H1 (cell line): ENCODE data around the gene SLC35D2. TPM values are rescaled to one million over a fixed set of nuclear protein-coding genes. Genes with fewer than 3 reads are reported as not detected.

Source experiments
- CTCF ChIA-PET: fragments of 300-600 bp; sonication (Branson Sonifier 250); formaldehyde crosslinking; loops from one replicate; lab custom pipeline; 2021; ENCODE audit not compliant: partially characterized antibody; lab: Charles Lee
- POLR2A ChIA-PET: fragments of 300-600 bp; sonication (Branson Sonifier 250); formaldehyde crosslinking; loops from one replicate; lab custom pipeline; 2021; ENCODE audit warnings: inconsistent platforms; ENCODE audit not compliant: partially characterized antibody; lab: Charles Lee
- DNase-seq, 2 experiments: peaks; one replicate each; pipeline versions ENCODE4 v3.0.0 to v3.0.0-alpha.2; 2010 to 2022; ENCODE audit warnings: low spot score in 2 of 2, low read depth in 1 of 2, mixed read lengths in 1 of 2
- FAIRE-seq: peaks from 2 replicates; lab custom pipeline; 2011; peaks lifted over from hg19 to GRCh38; lab: Jason Lieb, UNC
- H2AFZ ChIP-seq: 2 replicates; pipeline ENCODE4 v1.8.1; 2012; ENCODE audit warnings: low read length, inconsistent platforms
- H2AK5ac ChIP-seq: 2 replicates; pipeline ENCODE4 v1.6.1; 2013; ENCODE audit warnings: low read depth, low read length
- H2BK120ac ChIP-seq: replicated peaks from 2 replicates; pipeline ENCODE3; 2013; ENCODE audit warnings: low read depth, low read length, inconsistent platforms
- H2BK12ac ChIP-seq: 2 replicates; pipeline ENCODE4 v1.6.1; 2013; ENCODE audit warnings: low read depth, low read length
- H2BK15ac ChIP-seq: 2 replicates; pipeline ENCODE4 v1.6.1; 2013; ENCODE audit warnings: low read length
- H2BK20ac ChIP-seq: 2 replicates; pipeline ENCODE4 v1.6.1; 2013; ENCODE audit warnings: low read length
- H2BK5ac ChIP-seq: 2 replicates; pipeline ENCODE4 v1.6.1; 2013; ENCODE audit warnings: low read depth, low read length
- H3K14ac ChIP-seq: 2 replicates; pipeline ENCODE4 v1.6.1; 2013; ENCODE audit warnings: inconsistent platforms; ENCODE audit not compliant: insufficient read length
- H3K18ac ChIP-seq: 2 replicates; pipeline ENCODE4 v1.6.1; 2013; ENCODE audit warnings: low read length; ENCODE audit errors: extremely low read depth
- H3K23ac ChIP-seq: 2 replicates; pipeline ENCODE4 v1.6.1; 2013; ENCODE audit warnings: inconsistent platforms; ENCODE audit not compliant: insufficient read length
- H3K23me2 ChIP-seq: 2 replicates; pipeline ENCODE4 v1.6.1; 2013; ENCODE audit warnings: low read depth, low read length
- H3K27ac ChIP-seq: 2 replicates; pipeline ENCODE4 v1.6.1; 2011; ENCODE audit warnings: low read depth, low read length, inconsistent platforms
- H3K27me3 ChIP-seq, 4 experiments: replicated peaks in 1 of 4; 1 replicate in 1 of 4; 2 replicates in 3 of 4; pipeline versions ENCODE4 v1.6.1 to v1.8.1; 2011 to 2013; ENCODE audit warnings: low read length in 3 of 4, mild to moderate bottlenecking in 3 of 4, inconsistent platforms in 2 of 4, mixed read lengths in 2 of 4, moderate library complexity in 1 of 4; ENCODE audit not compliant: control insufficient read depth in 3 of 4, insufficient read depth in 3 of 4; ENCODE audit errors: extremely low read depth in 1 of 4
- H3K36me3 ChIP-seq, 4 experiments: 2 replicates each; pipeline versions ENCODE4 v1.6.1 to v1.8.1; 2011 to 2013; ENCODE audit warnings: mild to moderate bottlenecking in 4 of 4, low read length in 3 of 4, moderate library complexity in 2 of 4, control low read depth in 1 of 4, inconsistent platforms in 1 of 4; ENCODE audit not compliant: insufficient read depth in 4 of 4, control insufficient read depth in 2 of 4
- H3K4ac ChIP-seq: replicated peaks from 2 replicates; pipeline ENCODE3; 2013; ENCODE audit warnings: low read length, low read depth, mixed read lengths, inconsistent platforms; ENCODE audit not compliant: insufficient read length
- H3K4me1 ChIP-seq, 4 experiments: replicated peaks in 1 of 4; 1 replicate in 1 of 4; 2 replicates in 3 of 4; pipeline versions ENCODE4 v1.6.1 to v1.8.1; 2011 to 2013; ENCODE audit warnings: low read length in 3 of 4, inconsistent platforms in 2 of 4, mixed read lengths in 1 of 4; ENCODE audit not compliant: insufficient read depth in 4 of 4, control insufficient read depth in 3 of 4
- H3K4me2 ChIP-seq, 2 experiments: 2 replicates each; pipeline versions ENCODE4 v1.6.1 to v1.8.1; 2011 to 2013; ENCODE audit warnings: low read depth in 2 of 2, low read length in 2 of 2, control low read depth in 1 of 2, inconsistent platforms in 1 of 2, mild to moderate bottlenecking in 1 of 2; ENCODE audit not compliant: insufficient read depth in 1 of 2
- H3K4me3 ChIP-seq, 4 experiments: fragments of 200-600, 300-600 bp in 1 of 4; sonication (generic), shearing (Covaris generic), sonication (Bioruptor Twin) in 1 of 4; 2 replicates each; pipeline versions ENCODE4 v1.5.1 to v1.8.1; 2011 to 2016; ENCODE audit warnings: low read length in 4 of 4, low read depth in 3 of 4, control low read depth in 2 of 4, inconsistent platforms in 2 of 4, mild to moderate bottlenecking in 2 of 4, mixed read lengths in 1 of 4, moderate library complexity in 1 of 4; ENCODE audit not compliant: insufficient read depth in 2 of 4; ENCODE audit errors: extremely low read depth in 1 of 4
- H3K56ac ChIP-seq: replicated peaks from 2 replicates; pipeline ENCODE3; 2013; ENCODE audit warnings: low read depth, mild to moderate bottlenecking, mixed read lengths, low read length, inconsistent platforms; ENCODE audit not compliant: insufficient read length
- H3K79me1 ChIP-seq: 2 replicates; pipeline ENCODE4 v1.6.1; 2013; ENCODE audit warnings: low read depth, low read length, control low read depth
- H3K79me2 ChIP-seq, 2 experiments: 2 replicates each; pipeline versions ENCODE4 v1.6.1 to v1.8.1; 2012 to 2013; ENCODE audit warnings: low read length in 2 of 2, mild to moderate bottlenecking in 2 of 2, inconsistent platforms in 1 of 2; ENCODE audit not compliant: insufficient read depth in 2 of 2, control insufficient read depth in 1 of 2
- H3K9ac ChIP-seq, 4 experiments: replicated peaks in 1 of 4; 1 replicate in 1 of 4; 2 replicates in 3 of 4; pipeline versions ENCODE4 v1.6.1 to v1.8.1; 2011 to 2013; ENCODE audit warnings: low read depth in 3 of 4, low read length in 3 of 4, control low read depth in 2 of 4, mild to moderate bottlenecking in 2 of 4, moderate library complexity in 2 of 4, inconsistent platforms in 1 of 4; ENCODE audit errors: extremely low read depth in 1 of 4
- H3K9me3 ChIP-seq, 2 experiments: 2 replicates each; pipeline versions ENCODE4 v1.6.1 to v1.8.1; 2012 to 2013; ENCODE audit warnings: mild to moderate bottlenecking in 2 of 2, moderate library complexity in 2 of 2, control low read depth in 1 of 2, inconsistent platforms in 1 of 2, low read depth in 1 of 2, low read length in 1 of 2, mixed read lengths in 1 of 2; ENCODE audit not compliant: insufficient read depth in 2 of 2
- H4K20me1 ChIP-seq, 2 experiments: replicated peaks in 1 of 2; 2 replicates each; pipeline versions ENCODE3 to v1.8.1; 2011 to 2013; ENCODE audit warnings: inconsistent platforms in 2 of 2, low read length in 2 of 2, mild to moderate bottlenecking in 1 of 2; ENCODE audit not compliant: insufficient read depth in 2 of 2, control insufficient read depth in 1 of 2
- H4K5ac ChIP-seq: 2 replicates; pipeline ENCODE4 v1.6.1; 2013; ENCODE audit warnings: low read length, low read depth, mixed read lengths, inconsistent platforms; ENCODE audit not compliant: insufficient read length
- H4K8ac ChIP-seq: 2 replicates; pipeline ENCODE4 v1.8.0; 2013; ENCODE audit warnings: mild to moderate bottlenecking, moderate library complexity, low read length, inconsistent platforms; ENCODE audit not compliant: insufficient read depth; ENCODE audit errors: extremely low read depth
- H4K91ac ChIP-seq: replicated peaks from 2 replicates; pipeline ENCODE3; 2013; ENCODE audit warnings: low read length, mixed read lengths, inconsistent platforms; ENCODE audit not compliant: insufficient read length
- BACH1 ChIP-seq: IDR thresholded peaks from 2 replicates; pipeline ENCODE4 v1.6.1; 2012; ENCODE audit warnings: low read length, improper control_type of control experiment
- CREB1 ChIP-seq: IDR thresholded peaks from 2 replicates; pipeline ENCODE4 v1.6.1; 2012; ENCODE audit warnings: inconsistent platforms
- CTBP2 ChIP-seq: IDR thresholded peaks from 2 replicates; pipeline ENCODE4 v1.7.0; 2011; ENCODE audit warnings: borderline replicate concordance, mild to moderate bottlenecking, moderate library complexity, mixed read lengths, low read length; ENCODE audit not compliant: insufficient read depth, insufficient read length
- E2F6 ChIP-seq: IDR thresholded peaks from 2 replicates; pipeline ENCODE4 v1.6.1; 2012; ENCODE audit warnings: inconsistent platforms
- HDAC2 ChIP-seq, 2 experiments: fragments of 300-600 bp in 1 of 2; sonication (generic) in 1 of 2; IDR thresholded peaks; 2 replicates each; pipeline ENCODE4 v1.6.1; 2011 to 2012; ENCODE audit warnings: low read depth in 2 of 2, low read length in 2 of 2, mild to moderate bottlenecking in 2 of 2, moderate library complexity in 2 of 2, borderline replicate concordance in 1 of 2, inconsistent platforms in 1 of 2
- KDM4A ChIP-seq: IDR thresholded peaks from one replicate; pipeline ENCODE4 v1.7.1; 2012; ENCODE audit warnings: low read depth, mild to moderate bottlenecking, moderate library complexity, low read length, inconsistent platforms; ENCODE audit not compliant: severe bottlenecking
- KDM5A ChIP-seq: fragments of 200-600 bp; IDR thresholded peaks from 2 replicates; pipeline ENCODE4 v1.7.1; 2012; ENCODE audit warnings: mild to moderate bottlenecking, low read length, inconsistent platforms, mixed read lengths
- NRF1 ChIP-seq: IDR thresholded peaks from 2 replicates; pipeline ENCODE4 v1.6.1; 2011; ENCODE audit warnings: mild to moderate bottlenecking, low read depth, low read length, improper control_type of control experiment
- RXRA ChIP-seq: IDR thresholded peaks from 2 replicates; pipeline ENCODE4 v1.6.1; 2011; ENCODE audit warnings: low read depth, mild to moderate bottlenecking, low read length, moderate library complexity; ENCODE audit not compliant: insufficient read depth
- SIRT6 ChIP-seq: IDR thresholded peaks from one replicate; pipeline ENCODE4 v1.7.1; 2012; ENCODE audit warnings: low read length, inconsistent platforms
- SIX5 ChIP-seq: IDR thresholded peaks from 2 replicates; pipeline ENCODE4 v1.6.1; 2011; ENCODE audit warnings: mild to moderate bottlenecking, low read depth, low read length
- SP2 ChIP-seq: IDR thresholded peaks from 2 replicates; pipeline ENCODE4 v1.6.1; 2012; ENCODE audit warnings: mild to moderate bottlenecking, low read length, inconsistent platforms
- TAF1 ChIP-seq: IDR thresholded peaks from 2 replicates; pipeline ENCODE4 v1.6.1; 2011; ENCODE audit warnings: mild to moderate bottlenecking, low read depth, low read length
- WGBS, 2 experiments: shearing (Covaris generic) in 1 of 2; methylation state at CpG; one replicate each; pipeline versions ENCODE4 v1.1.6 to v1.1.7; 2013 to 2015; ENCODE audit warnings: low lambda C conversion rate in 2 of 2, mixed read lengths in 2 of 2, inconsistent platforms in 1 of 2, low coverage in 1 of 2, missing lambda C conversion rate in 1 of 2; ENCODE audit not compliant: insufficient replicate concordance in 2 of 2, insufficient coverage in 1 of 2, insufficient read length in 1 of 2; ENCODE audit errors: extremely low coverage in 1 of 2, missing lambda C conversion rate in 1 of 2; 5-methylcytosine and 5-hydroxymethylcytosine counted together
- polyA plus RNA-seq, 7 experiments: library from polyadenylated mRNA; depleted of rRNA in 3 of 7; stranded (reverse) in 5 of 7; unstranded in 2 of 7; fragments of >200 nt in 5 of 7; fragments of 200-250 nt in 2 of 7; gene quantifications; 1 replicate in 5 of 7; 2 replicates in 1 of 7; 4 replicates in 1 of 7; pipeline versions ENCODE4 v1.2.1 to v1.2.3, GENCODE V29; 2011 to 2013; ENCODE audit warnings: missing spikeins in 2 of 7, mixed read lengths in 2 of 7
- total RNA-seq: library from RNA; stranded (reverse); fragmentation: NEBNext Ultra II Directional; extraction: Animal tissue kit (Norgen Biotek cat#: 25700); gene quantifications from 2 replicates; pipeline ENCODE4 v1.2.1, GENCODE V29; 2021

Gene SLC35D2
- total and polyA plus RNA-seq, 2 of the 8 experiments (the other 6 are each of a cell fraction or from before 2014, with no cell fraction given), result 9.6 to 11.5 TPM

GRCh38 chr9:96417661-96418082 lies 34.2 kb upstream of the SLC35D2 start:
- Histone ChIP-seq H3K4me1 (peaks cover 0 to 14% (median 7%) of the 10 kb centered on the region in 4 experiments), H2BK5ac (peak overlapping the region; percentile 87), H2BK20ac (no peak overlapping the region), H3K27me3 (no peaks in the 10 kb centered on the region), H3K4me3 (peak overlapping the region; percentile 82 to 98 (median 88)), H3K36me3 (no peaks in the 10 kb centered on the region), H3K79me1 (peaks cover 4% of the 10 kb centered on the region; the same call in 1 of the 2 replicates), H3K56ac (peak overlapping the region; percentile 86), H2AK5ac (no peak overlapping the region), H2AFZ (peak overlapping the region; percentile 63; the same call in 1 of the 2 replicates), H3K18ac (no peak overlapping the region; the same call in 1 of the 2 replicates), H3K27ac (peak overlapping the region; percentile 88), H4K91ac (no peak overlapping the region), H3K4ac (peak overlapping the region; percentile 69), H3K4me2 (peak overlapping the region; percentile 94 to 98), H3K23me2 (peaks cover 12% of the 10 kb centered on the region), H4K20me1 (peaks cover 6 to 10% of the 10 kb centered on the region in 2 experiments), H3K79me2 (peaks cover 2 to 42% of the 10 kb centered on the region in 2 experiments; a peak in 3 of 4 replicates), H4K8ac (peak overlapping the region; percentile 96; the same call in 1 of the 2 replicates), H4K5ac (peak overlapping the region; percentile 60), H3K23ac (no peak overlapping the region), H3K9me3 (no peaks in the 10 kb centered on the region), H3K9ac (peak overlapping the region; percentile 82 to 95 (median 92)), H2BK15ac (no peak overlapping the region), H3K14ac (no peak overlapping the region), H2BK12ac (no peak overlapping the region), H2BK120ac (no peak overlapping the region)
- 1% methylated on average over 31 of the region's 62 CpGs; no CpG with 5 or more reads in 1 of the 2 experiments for WGBS, 2 experiments
- no peak for TF ChIP-seq BACH1
- TF ChIP-seq NRF1, result no peak
- no peak for TF ChIP-seq CREB1
- no peak for TF ChIP-seq HDAC2 (IDR thresholded peaks at IDR 0.05; ENCODE audit: borderline replicate concordance in 1 of 2, low read depth in 2 of 2, low read length in 2 of 2)
- no peak for TF ChIP-seq KDM5A
- TF ChIP-seq TAF1, result no peak
- TF ChIP-seq SIRT6, result no peak
- TF ChIP-seq E2F6, result no peak
- no peak for TF ChIP-seq SP2
- TF ChIP-seq CTBP2, result no peak
- TF ChIP-seq SIX5, result no peak
- TF ChIP-seq KDM4A, result no peak
- no peak for TF ChIP-seq RXRA
- DNase-seq (no peak), FAIRE-seq (no peak)
- POLR2A ChIA-PET, result interaction anchor here (1.2 kb wide), 1 partner anchor 8 kb away, joined by 4 read pairs; no protein-coding TSS in a partner anchor
- CTCF ChIA-PET, result no interaction called here
